Adrenal gland (tissue), 19 donors: ENCODE measurements around the gene SMTNL2. TPM values are rescaled to one million over a fixed set of nuclear protein-coding genes. Genes with fewer than 3 reads are reported as not detected.
A peak's percentile ranks its signal among the peaks of the same experiment; 100 is the strongest.

ENCODE experiments used
- DNase-seq, 7 donors: peaks; one replicate each; pipeline ENCODE4 v3.0.0-alpha.2; 2019 to 2020
- H3K27ac ChIP-seq, 5 donors: fragments of 200-600 bp; sonication (generic) in 4 of 5; 1 replicate in 3 of 5; 2 replicates in 2 of 5; pipeline versions ENCODE4 v1.5.1 to v1.8.0; 2016 to 2020; ENCODE audit warnings: mild to moderate bottlenecking in 1 of 5
- H3K27me3 ChIP-seq: fragments of 200-600 bp; 2 replicates; pipeline ENCODE4 v1.8.0; 2021
- H3K36me3 ChIP-seq, 2 donors: fragments of 200-600 bp; replicated peaks in 1 of 2; 1 replicate in 1 of 2; 2 replicates in 1 of 2; pipeline versions ENCODE4 v1.5.1 to v1.8.0; 2018 to 2022
- H3K4me1 ChIP-seq, 2 donors: fragments of 200-600 bp; replicated peaks in 1 of 2; 1 replicate in 1 of 2; 2 replicates in 1 of 2; pipeline versions ENCODE4 v1.5.1 to v1.8.0; 2018 to 2021
- H3K4me3 ChIP-seq, 4 donors: fragments of 200-600 bp; sonication (generic) in 3 of 4; one replicate each; pipeline ENCODE4 v1.5.1; 2016 to 2018
- H3K9me3 ChIP-seq, 3 donors: fragments of 200-600 bp; sonication (generic) in 1 of 3; replicated peaks in 1 of 3; 1 replicate in 2 of 3; 2 replicates in 1 of 3; pipeline versions ENCODE4 v1.5.1 to v1.8.0; 2016 to 2021
- POLR2A ChIP-seq, 2 donors: fragments of 450-650 bp; IDR thresholded peaks; one replicate each; pipeline ENCODE4 v1.6.1; 2017; ENCODE audit warnings: antibody characterized with exemption in 2 of 2, mild to moderate bottlenecking in 2 of 2, moderate library complexity in 1 of 2
- WGBS, 4 donors: extraction: QIAGEN DNeasy Blood & Tissue Kit in 2 of 4; methylation state at CpG; one replicate each; pipeline versions ENCODE4 v1.1.5 to v1.1.7; 2013 to 2017; 5-methylcytosine and 5-hydroxymethylcytosine counted together
- intact Hi-C, 2 donors: fragments of 100-400 bp; cut with DNase I; formaldehyde crosslinking; loops; one replicate each; pipeline versions ENCODE4 v1.14.1 to v1.15.0; 2022 to 2023
- long read RNA-seq, 10 donors: library from polyadenylated mRNA in 3 of 10; unstranded in 2 of 10; stranded (forward) in 1 of 10; transcript quantifications; one replicate each; pipeline ENCODE4 v2.0.0 and lab custom pipeline, GENCODE V29; 2021 to 2026
- polyA plus RNA-seq, 3 donors: library from polyadenylated mRNA; stranded (reverse); fragments of 200-250 nt in 2 of 3; fragments of 350-450 nt in 1 of 3; fragmentation: Illumina TruSeq in 1 of 3; extraction: RNeasy Lipid Tissue Mini Kit (QIAGEN cat#74804) in 1 of 3; gene quantifications; one replicate each; pipeline ENCODE4 v1.2.3, GENCODE V29; 2013 to 2014
- total RNA-seq, 9 donors: library from RNA; depleted of rRNA in 4 of 9; stranded (reverse); fragments of >200 nt in 4 of 9; fragments of 120-200 nt in 1 of 9; fragmentation: NEBNext Ultra II Directional in 1 of 9; extraction: Animal tissue kit (Norgen Biotek cat#: 25700) in 1 of 9; gene quantifications; one replicate each; pipeline versions ENCODE4 v1.1.0 to v1.2.4, GENCODE V29; 2013 to 2023
- TF ChIP-seq, protein P1 (sequence below), 6 experiments: fragments of 450-650 bp in 4 of 6; fragments of 200-600 bp in 2 of 6; sonication (generic) in 1 of 6; IDR thresholded peaks; 1 replicate in 5 of 6; 2 replicates in 1 of 6; pipeline versions ENCODE4 v1.5.1 to v1.8.0; 2016 to 2021; ENCODE audit warnings: antibody characterized with exemption in 6 of 6, mild to moderate bottlenecking in 2 of 6, moderate library complexity in 1 of 6
- donor health status: healthy with polysubstance abuse.
- donor health status: Bipolar disorder and iron deficiency.
- donor health status: DM: yes; HTN: yes; CAD: no.
- donor health status: DM: no; HTN: no; CAD: no.
- donor health status: DM: no; HTN: no; CAD: no.
- donor health status: DM: yes; HTN: yes; CAD: no.

Gene SMTNL2
- total RNA-seq (under 1 TPM in 5 of 9 donors, not detected in 4; 0.11 to 0.94 (median 0.17) TPM), polyA plus RNA-seq (under 1 TPM in 2 of 3 donors, not detected in 1; 0.16 to 0.24 TPM)
- long read RNA-seq, donor 1: 0 reads
- long read RNA-seq, donor 2: 0 reads
- long read RNA-seq, donor 3: 0 reads
- long read RNA-seq, donor 4: 0 reads
- long read RNA-seq, donor 5: 0 reads
- long read RNA-seq, donor 6: 0 reads
- long read RNA-seq, donor 7: 0 reads
- long read RNA-seq, donor 8: 0 reads
- long read RNA-seq, donor 9: 0 reads
- long read RNA-seq, donor 10: 0 reads

GRCh38 chr17:4584101-4584916 lies at the start of gene SMTNL2:
Gene SMTNL2 (plus strand): TSS chr17:4584529. CDS start chr17:4584606, 77 bp downstream.
- intact Hi-C loops: no loop called here
- H3K36me3 ChIP-seq: no peaks in the 10 kb centered on the region
- no peak for TF ChIP-seq POLR2A (IDR thresholded peaks at IDR 0.05)
- TF ChIP-seq, protein P1, sequence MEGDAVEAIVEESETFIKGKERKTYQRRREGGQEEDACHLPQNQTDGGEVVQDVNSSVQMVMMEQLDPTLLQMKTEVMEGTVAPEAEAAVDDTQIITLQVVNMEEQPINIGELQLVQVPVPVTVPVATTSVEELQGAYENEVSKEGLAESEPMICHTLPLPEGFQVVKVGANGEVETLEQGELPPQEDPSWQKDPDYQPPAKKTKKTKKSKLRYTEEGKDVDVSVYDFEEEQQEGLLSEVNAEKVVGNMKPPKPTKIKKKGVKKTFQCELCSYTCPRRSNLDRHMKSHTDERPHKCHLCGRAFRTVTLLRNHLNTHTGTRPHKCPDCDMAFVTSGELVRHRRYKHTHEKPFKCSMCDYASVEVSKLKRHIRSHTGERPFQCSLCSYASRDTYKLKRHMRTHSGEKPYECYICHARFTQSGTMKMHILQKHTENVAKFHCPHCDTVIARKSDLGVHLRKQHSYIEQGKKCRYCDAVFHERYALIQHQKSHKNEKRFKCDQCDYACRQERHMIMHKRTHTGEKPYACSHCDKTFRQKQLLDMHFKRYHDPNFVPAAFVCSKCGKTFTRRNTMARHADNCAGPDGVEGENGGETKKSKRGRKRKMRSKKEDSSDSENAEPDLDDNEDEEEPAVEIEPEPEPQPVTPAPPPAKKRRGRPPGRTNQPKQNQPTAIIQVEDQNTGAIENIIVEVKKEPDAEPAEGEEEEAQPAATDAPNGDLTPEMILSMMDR (IDR thresholded peaks at IDR 0.05): no peak
- no peak within 1 kb of the TSS for H3K27ac ChIP-seq
- no peak for DNase-seq
- WGBS, 4 donors: 0 to 1% (median 0%) methylated on average over 3 to 99 of the region's 100 CpGs
- peaks cover 35% of the 10 kb centered on the region for H3K27me3 ChIP-seq
- H3K4me1 ChIP-seq: peaks cover 6 to 9% of the 10 kb centered on the region in 2 donors
- peak within 1 kb of the TSS in 2 of 4 donors; percentile 9 to 44 for H3K4me3 ChIP-seq
- no peaks in the 10 kb centered on the region for H3K9me3 ChIP-seq

GRCh38 chr17:4534928-4535666 lies 49.2 kb upstream of the SMTNL2 start:
- H3K27me3 ChIP-seq: no peaks in the 10 kb centered on the region
- H3K4me3 ChIP-seq: no peak overlapping the region
- no peaks in the 10 kb centered on the region for H3K9me3 ChIP-seq
- 72 to 80% (median 75%) methylated on average over 1 to 27 of the region's 27 CpGs for WGBS, 4 donors
- intact Hi-C loops: no loop called here
- DNase-seq: no peak
- H3K4me1 ChIP-seq: peaks cover 10 to 32% of the 10 kb centered on the region in 2 donors
- peak overlapping the region in 1 of 5 donors; percentile 61 for H3K27ac ChIP-seq
- H3K36me3 ChIP-seq: peaks cover 0 to 15% of the 10 kb centered on the region in 2 donors
- no peak for TF ChIP-seq POLR2A (IDR thresholded peaks at IDR 0.05)
- TF ChIP-seq, protein P1 (IDR thresholded peaks at IDR 0.05): no peak

DNA sequence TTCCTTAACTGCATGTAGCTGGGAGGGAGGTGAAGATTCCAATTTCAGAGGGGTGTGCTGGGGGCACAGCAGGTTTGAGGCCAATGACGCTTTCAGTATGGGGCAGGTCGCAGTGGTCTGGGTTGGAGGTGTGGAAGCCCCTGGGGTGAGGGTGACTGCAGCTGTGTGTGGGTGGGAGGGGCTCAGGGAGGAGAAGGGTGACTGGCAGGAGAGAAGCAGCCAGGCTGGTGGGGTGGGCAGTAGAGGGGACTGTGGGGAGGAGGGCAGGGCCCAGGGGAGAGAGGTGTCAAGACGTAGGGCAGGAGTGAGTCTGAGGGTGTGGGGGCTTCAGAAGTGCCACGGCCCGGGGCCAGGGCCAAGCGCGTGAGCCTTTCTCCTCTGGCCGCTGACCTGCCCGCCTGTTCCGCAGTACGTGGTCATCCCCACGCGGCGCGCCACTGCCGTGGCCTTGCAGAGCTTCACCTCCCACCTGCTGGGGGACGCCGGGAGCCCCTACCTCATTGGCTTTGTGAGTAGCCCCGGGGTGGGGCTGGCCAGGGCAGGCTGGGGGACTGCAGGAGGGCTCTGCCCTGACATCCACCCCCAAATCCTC lies 48.6 kb upstream of the SMTNL2 start:
- intact Hi-C loops: no loop called here
- DNase-seq: no peak
- H3K9me3 ChIP-seq: no peaks in the 10 kb centered on the region
- TF ChIP-seq, protein P1 (IDR thresholded peaks at IDR 0.05): no peak
- no peak for TF ChIP-seq POLR2A (IDR thresholded peaks at IDR 0.05)
- H3K4me3 ChIP-seq: no peak overlapping the region
- H3K36me3 ChIP-seq: peaks cover 0 to 15% of the 10 kb centered on the region in 2 donors
- H3K27ac ChIP-seq: peak overlapping the region in 2 of 5 donors; percentile 26 to 84
- WGBS, 4 donors: 37 to 78% (median 46%) methylated on average over 3 to 19 of the region's 19 CpGs
- H3K4me1 ChIP-seq: peaks cover 10 to 32% of the 10 kb centered on the region in 2 donors
- no peaks in the 10 kb centered on the region for H3K27me3 ChIP-seq
